Left ventricle myocardium inferior (tissue), 1 donor: ENCODE data around the gene MKRN2. TPM values are rescaled to one million over a fixed set of nuclear protein-coding genes. Genes with fewer than 3 reads are reported as not detected.

Experiments
- DNase-seq: peaks from one replicate; pipeline ENCODE4 v3.0.0-alpha.2; 2020
- H3K27ac ChIP-seq: fragments of 200-600 bp; replicated peaks from 2 replicates; pipeline ENCODE4 v1.8.0; 2021
- H3K27me3 ChIP-seq: fragments of 200-600 bp; 2 replicates; pipeline ENCODE4 v1.8.0; 2021; ENCODE audit warnings: low read depth
- H3K36me3 ChIP-seq: fragments of 200-600 bp; 2 replicates; pipeline ENCODE4 v1.8.0; 2021
- H3K4me1 ChIP-seq: fragments of 200-600 bp; 2 replicates; pipeline ENCODE4 v1.8.0; 2021
- H3K4me3 ChIP-seq: fragments of 200-600 bp; 2 replicates; pipeline ENCODE4 v1.8.0; 2021; ENCODE audit warnings: mild to moderate bottlenecking, moderate library complexity
- H3K9me3 ChIP-seq: fragments of 200-600 bp; replicated peaks from 2 replicates; pipeline ENCODE4 v1.8.0; 2021
- CTCF ChIP-seq: fragments of 200-600 bp; IDR thresholded peaks from 2 replicates; pipeline ENCODE4 v1.8.0; 2021; ENCODE audit warnings: antibody characterized with exemption, mild to moderate bottlenecking, borderline replicate concordance
- intact Hi-C: fragments of 100-400 bp; cut with micrococcal nuclease; formaldehyde crosslinking; loops from one replicate; pipeline ENCODE4 v1.11.0; 2022
- total RNA-seq: library from RNA; stranded (reverse); fragmentation: NEBNext Ultra II Directional; extraction: Animal tissue kit (Norgen Biotek cat#: 25700); gene quantifications from one replicate; pipeline ENCODE4 v1.2.1, GENCODE V29; 2021
- donor health status: DM: no; HTN: yes; CAD: no; lungs with severe emphysema.

The MKRN2 gene
- total RNA-seq, 1 donor from 2014 or later: 34.3 TPM

- no peak overlapping the region for H3K27ac ChIP-seq
- no peak overlapping the region for H3K4me3 ChIP-seq
- H3K36me3 ChIP-seq: peaks cover 96% of the 10 kb centered on the region
- DNase-seq: no peak
- intact Hi-C loops: no loop called here
- no peaks in the 10 kb centered on the region for H3K9me3 ChIP-seq
- peaks cover 43% of the 10 kb centered on the region for H3K4me1 ChIP-seq
- no peak for TF ChIP-seq CTCF
- no peaks in the 10 kb centered on the region for H3K27me3 ChIP-seq
Measured at GRCh38 chr3:12598890-12599289, 42.0 kb downstream of the MKRN2 start.

GRCh38 chr3:12601072-12601471 lies 44.2 kb downstream of the MKRN2 start:
- H3K27me3 ChIP-seq: no peaks in the 10 kb centered on the region
- H3K36me3 ChIP-seq: peaks cover 93% of the 10 kb centered on the region
- DNase-seq: no peak
- peak; percentile 36 for TF ChIP-seq CTCF
- no peak overlapping the region for H3K4me3 ChIP-seq
- intact Hi-C loops: no loop called here
- peak overlapping the region; percentile 10 for H3K27ac ChIP-seq
- H3K9me3 ChIP-seq: no peaks in the 10 kb centered on the region
- peaks cover 27% of the 10 kb centered on the region for H3K4me1 ChIP-seq

GRCh38 chr3:12603969-12604368 lies 47.1 kb downstream of the MKRN2 start:
- peaks cover 92% of the 10 kb centered on the region for H3K36me3 ChIP-seq
- DNase-seq: no peak
- H3K9me3 ChIP-seq: no peaks in the 10 kb centered on the region
- peaks cover 12% of the 10 kb centered on the region for H3K4me1 ChIP-seq
- H3K27me3 ChIP-seq: no peaks in the 10 kb centered on the region
- intact Hi-C loops: no loop called here
- H3K4me3 ChIP-seq: no peak overlapping the region
- H3K27ac ChIP-seq: no peak overlapping the region
- TF ChIP-seq CTCF: no peak

GRCh38 chr3:12608376-12608775 lies 51.5 kb downstream of the MKRN2 start:
- no peaks in the 10 kb centered on the region for H3K27me3 ChIP-seq
- H3K4me1 ChIP-seq: peaks cover 17% of the 10 kb centered on the region
- no peak for DNase-seq
- intact Hi-C loops: no loop called here
- no peak overlapping the region for H3K27ac ChIP-seq
- TF ChIP-seq CTCF: no peak
- H3K9me3 ChIP-seq: no peaks in the 10 kb centered on the region
- H3K36me3 ChIP-seq: peaks cover 75% of the 10 kb centered on the region
- no peak overlapping the region for H3K4me3 ChIP-seq

- Histone ChIP-seq H3K4me1 (peaks cover 44% of the 10 kb centered on the region), H3K4me3 (no peak overlapping the region), H3K9me3 (no peaks in the 10 kb centered on the region), H3K27me3 (no peaks in the 10 kb centered on the region), H3K27ac (no peak overlapping the region), H3K36me3 (peaks cover 65% of the 10 kb centered on the region)
- no peak for TF ChIP-seq CTCF
- no peak for DNase-seq
- intact Hi-C loops: no loop called here
Measured at GRCh38 chr3:12611117-12611516, 54.2 kb downstream of the MKRN2 start.
